ENCODE results near the gene VAV3. TPM values are rescaled to one million over a fixed set of nuclear protein-coding genes. Genes with fewer than 3 reads are reported as not detected.

The VAV3 gene
- total RNA-seq, 2 donors from 2014 or later, result 2.5 to 4.3 TPM

Small RNA genes within 50 kb of the gene (microRNA-seq; reads per million reads assigned to microRNA genes)
- 0 reads per million in 2 donors for gene MIR7852

Other genes starting within 250 kb of the VAV3 start
- gene SLC25A24, start 235.2 kb upstream of the VAV3 start, total RNA-seq, result 10 to 100 TPM; 16.5 to 17.7 TPM

Data from left cardiac atrium (tissue), 2 donors.